ENCODE measurements around the gene SLCO3A1. TPM values are rescaled to one million over a fixed set of nuclear protein-coding genes. Genes with fewer than 3 reads are reported as not detected.

SLCO3A1 gene
- total and polyA plus RNA-seq, 2 of the 8 experiments (the other 6 are each of a cell fraction or from before 2014, with no cell fraction given): 15.1 to 20.4 TPM

- TF ChIP-seq NANOG (IDR thresholded peaks at IDR 0.05; ENCODE audit: insufficient read depth, low read depth, low read length, poor library complexity, severe bottlenecking) (no peak), BCL11A (IDR thresholded peaks at IDR 0.05; ENCODE audit: low read depth in 2 of 2, low read length in 2 of 2) (no peak), SUZ12 (IDR thresholded peaks at IDR 0.05; ENCODE audit: low read length) (no peak), FOSL1 (IDR thresholded peaks at IDR 0.05; ENCODE audit: insufficient read depth, low read depth, low read length) (no peak), BRCA1 (IDR thresholded peaks at IDR 0.05; ENCODE audit: low read depth, low read length) (no peak), SIRT6 (IDR thresholded peaks at IDR 0.05; ENCODE audit: low read length) (no peak), CHD1 (IDR thresholded peaks at IDR 0.05; ENCODE audit: low read depth, low read length) (no peak), GTF2F1 (IDR thresholded peaks at IDR 0.05; ENCODE audit: borderline replicate concordance, low read depth, low read length) (no peak), CREB1 (IDR thresholded peaks at IDR 0.05) (no peak), SP4 (IDR thresholded peaks at IDR 0.05; ENCODE audit: low read length) (no peak), SAP30 (IDR thresholded peaks at IDR 0.05; ENCODE audit: insufficient read depth, insufficient replicate concordance, low read length) (no peak), ZNF274 (IDR thresholded peaks at IDR 0.05; ENCODE audit: borderline replicate concordance, extremely low read depth, low read length) (no peak), SRF (IDR thresholded peaks at IDR 0.05; ENCODE audit: low read depth, low read length) (no peak), RFX5 (IDR thresholded peaks at IDR 0.05; ENCODE audit: borderline replicate concordance, low read depth, low read length) (no peak), GABPA (IDR thresholded peaks at IDR 0.05; ENCODE audit: borderline replicate concordance, insufficient read depth, low read length) (no peak), ASH2L (IDR thresholded peaks at IDR 0.05; ENCODE audit: low read length) (peak; percentile 30), EZH2 (IDR thresholded peaks at IDR 0.05; ENCODE audit: low read depth, low read length, severe bottlenecking) (no peak), RBBP5 (IDR thresholded peaks at IDR 0.05; ENCODE audit: borderline replicate concordance, low read depth, low read length) (no peak), CEBPB (IDR thresholded peaks at IDR 0.05; ENCODE audit: low read depth, low read length) (no peak), TCF12 (IDR thresholded peaks at IDR 0.05; ENCODE audit: low read depth, low read length) (no peak), POLR2A (IDR thresholded peaks at IDR 0.05; ENCODE audit: control extremely low read depth in 1 of 2, low read depth in 2 of 2, low read length in 2 of 2) (no peak)
- TF ChIP-seq, protein P1, sequence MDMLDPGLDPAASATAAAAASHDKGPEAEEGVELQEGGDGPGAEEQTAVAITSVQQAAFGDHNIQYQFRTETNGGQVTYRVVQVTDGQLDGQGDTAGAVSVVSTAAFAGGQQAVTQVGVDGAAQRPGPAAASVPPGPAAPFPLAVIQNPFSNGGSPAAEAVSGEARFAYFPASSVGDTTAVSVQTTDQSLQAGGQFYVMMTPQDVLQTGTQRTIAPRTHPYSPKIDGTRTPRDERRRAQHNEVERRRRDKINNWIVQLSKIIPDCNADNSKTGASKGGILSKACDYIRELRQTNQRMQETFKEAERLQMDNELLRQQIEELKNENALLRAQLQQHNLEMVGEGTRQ (IDR thresholded peaks at IDR 0.05; ENCODE audit: low read length): no peak; the same call in 1 of the 2 replicates
Observed at GRCh38 chr15:91855684-91856489, 2.4 kb downstream of the SLCO3A1 start (continued).
